GM21528 (cell line): ENCODE results near the gene PHLPP2.

Source experiments
- ATAC-seq: cut with Tn5 transposase; IDR thresholded peaks from one replicate; pipeline ENCODE4 v1.9.1; 2021; ENCODE audit warnings: mild to moderate bottlenecking, moderate library complexity; ENCODE audit not compliant: unreplicated experiment, low FRiP score

Gene PHLPP2, protein sequence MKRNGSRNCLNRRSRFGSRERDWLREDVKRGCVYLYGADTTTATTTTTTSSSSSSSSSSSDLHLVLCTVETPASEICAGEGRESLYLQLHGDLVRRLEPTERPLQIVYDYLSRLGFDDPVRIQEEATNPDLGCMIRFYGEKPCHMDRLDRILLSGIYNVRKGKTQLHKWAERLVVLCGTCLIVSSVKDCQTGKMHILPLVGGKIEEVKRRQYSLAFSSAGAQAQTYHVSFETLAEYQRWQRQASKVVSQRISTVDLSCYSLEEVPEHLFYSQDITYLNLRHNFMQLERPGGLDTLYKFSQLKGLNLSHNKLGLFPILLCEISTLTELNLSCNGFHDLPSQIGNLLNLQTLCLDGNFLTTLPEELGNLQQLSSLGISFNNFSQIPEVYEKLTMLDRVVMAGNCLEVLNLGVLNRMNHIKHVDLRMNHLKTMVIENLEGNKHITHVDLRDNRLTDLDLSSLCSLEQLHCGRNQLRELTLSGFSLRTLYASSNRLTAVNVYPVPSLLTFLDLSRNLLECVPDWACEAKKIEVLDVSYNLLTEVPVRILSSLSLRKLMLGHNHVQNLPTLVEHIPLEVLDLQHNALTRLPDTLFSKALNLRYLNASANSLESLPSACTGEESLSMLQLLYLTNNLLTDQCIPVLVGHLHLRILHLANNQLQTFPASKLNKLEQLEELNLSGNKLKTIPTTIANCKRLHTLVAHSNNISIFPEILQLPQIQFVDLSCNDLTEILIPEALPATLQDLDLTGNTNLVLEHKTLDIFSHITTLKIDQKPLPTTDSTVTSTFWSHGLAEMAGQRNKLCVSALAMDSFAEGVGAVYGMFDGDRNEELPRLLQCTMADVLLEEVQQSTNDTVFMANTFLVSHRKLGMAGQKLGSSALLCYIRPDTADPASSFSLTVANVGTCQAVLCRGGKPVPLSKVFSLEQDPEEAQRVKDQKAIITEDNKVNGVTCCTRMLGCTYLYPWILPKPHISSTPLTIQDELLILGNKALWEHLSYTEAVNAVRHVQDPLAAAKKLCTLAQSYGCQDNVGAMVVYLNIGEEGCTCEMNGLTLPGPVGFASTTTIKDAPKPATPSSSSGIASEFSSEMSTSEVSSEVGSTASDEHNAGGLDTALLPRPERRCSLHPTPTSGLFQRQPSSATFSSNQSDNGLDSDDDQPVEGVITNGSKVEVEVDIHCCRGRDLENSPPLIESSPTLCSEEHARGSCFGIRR (N-terminal part only)

DNA sequence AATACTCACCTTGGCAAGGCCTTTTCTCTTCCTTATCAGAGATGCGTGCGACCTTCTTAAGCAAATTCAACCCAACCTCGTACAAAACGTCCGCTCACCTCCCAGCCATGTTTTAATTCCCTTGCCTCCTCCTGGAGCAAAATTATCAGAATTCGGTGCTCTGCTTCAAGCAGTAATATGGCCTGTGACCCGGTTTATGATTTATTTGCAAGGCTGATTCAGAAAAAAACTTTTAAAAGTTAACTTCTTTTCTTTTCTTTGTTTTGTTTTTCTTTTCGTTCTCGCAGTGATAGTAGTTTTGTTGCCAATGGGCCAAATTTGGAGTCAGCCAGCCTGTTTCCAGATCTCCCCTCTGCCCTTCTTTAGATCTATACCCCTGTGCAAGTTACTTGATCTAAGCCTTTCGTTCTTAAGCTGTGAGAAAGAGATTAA lies at the start of gene PHLPP2:
Gene PHLPP2, minus strand, starts transcription at position 382 of the 432 bp plus-strand sequence. CDS start 9,906 bp downstream, outside the sequence.
- no peak for ATAC-seq

GRCh38 chr16:71771571-71771970 lies 47.1 kb upstream of the PHLPP2 start:
- no peak for ATAC-seq

DNA sequence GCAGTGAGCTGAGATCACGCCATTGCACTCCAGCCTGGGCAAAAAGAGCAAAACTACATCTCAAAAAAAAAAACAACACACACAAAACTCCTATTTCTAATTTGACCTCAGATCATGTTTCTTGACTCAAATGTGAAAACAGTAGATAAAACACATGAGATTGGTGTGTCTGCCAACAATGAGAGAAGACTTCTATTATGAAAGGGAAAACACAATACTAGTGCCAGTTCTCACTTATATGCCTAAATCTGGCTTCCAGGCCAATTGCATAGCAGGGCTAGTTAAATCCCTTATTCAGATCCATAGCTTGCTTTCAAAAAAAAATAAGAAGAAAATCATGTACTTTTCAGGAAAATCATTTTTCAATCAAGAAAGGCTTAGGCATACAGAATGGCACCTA lies 44.7 kb upstream of the PHLPP2 start:
- ATAC-seq: no peak

DNA sequence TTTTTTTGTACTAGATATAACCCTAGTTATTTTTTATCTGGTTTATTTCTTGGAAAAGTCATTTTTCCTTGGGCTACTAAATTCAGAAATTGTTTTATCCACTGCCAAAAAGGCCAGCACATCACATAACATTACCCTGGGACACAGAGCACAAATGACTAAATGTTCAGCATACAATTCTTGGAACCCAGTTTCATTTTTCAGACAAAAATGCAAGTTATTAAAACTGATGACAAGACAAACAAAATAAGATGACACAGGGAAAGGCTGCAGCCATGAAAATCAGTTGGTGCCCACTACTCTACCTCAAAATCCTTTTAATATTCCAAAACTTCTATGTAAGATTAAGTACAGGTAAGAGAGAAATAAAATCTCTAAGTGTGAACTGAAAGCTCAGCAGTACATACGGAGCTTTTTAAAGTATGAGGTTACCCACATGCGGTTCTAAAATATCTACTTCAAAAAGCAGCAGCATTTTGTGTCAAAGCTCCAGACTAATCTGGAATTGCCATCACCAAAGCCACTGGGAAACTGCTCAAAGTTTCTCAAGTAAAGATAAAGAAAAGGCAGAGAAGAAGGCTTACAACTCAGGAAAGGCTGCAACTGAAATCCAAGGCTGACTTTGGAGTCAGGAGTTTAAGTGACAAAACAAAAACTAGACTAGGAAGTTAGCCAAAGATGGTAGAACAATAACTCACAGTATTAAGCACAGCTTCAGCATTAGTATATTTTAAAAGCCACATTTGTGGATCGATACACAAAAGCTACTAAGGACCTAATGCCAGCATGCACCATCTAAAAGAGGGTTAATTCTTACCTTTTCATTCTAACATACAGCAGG lies 42.8 kb upstream of the PHLPP2 start:
- no peak for ATAC-seq

DNA sequence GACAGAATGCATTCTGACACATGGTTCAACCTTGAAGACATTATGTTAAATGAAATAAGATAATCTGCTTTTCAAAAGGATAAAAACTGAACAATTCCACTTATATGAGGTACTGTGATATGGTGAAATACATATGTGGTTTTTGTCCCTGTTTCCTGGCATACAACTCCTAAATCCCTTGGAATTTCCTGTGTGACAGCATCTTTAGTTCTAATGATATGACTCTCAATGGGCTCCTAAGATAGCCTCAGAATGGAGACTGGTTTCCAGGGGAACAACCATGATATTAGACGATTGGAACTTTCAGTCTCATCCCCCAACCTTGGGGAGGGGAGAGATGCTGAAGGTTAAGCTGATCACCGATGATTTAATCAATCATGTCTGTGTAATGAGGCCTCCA lies 37.7 kb upstream of the PHLPP2 start:
- ATAC-seq: no peak

GRCh38 chr16:71761097-71761496 lies 36.6 kb upstream of the PHLPP2 start:
- no peak for ATAC-seq

DNA sequence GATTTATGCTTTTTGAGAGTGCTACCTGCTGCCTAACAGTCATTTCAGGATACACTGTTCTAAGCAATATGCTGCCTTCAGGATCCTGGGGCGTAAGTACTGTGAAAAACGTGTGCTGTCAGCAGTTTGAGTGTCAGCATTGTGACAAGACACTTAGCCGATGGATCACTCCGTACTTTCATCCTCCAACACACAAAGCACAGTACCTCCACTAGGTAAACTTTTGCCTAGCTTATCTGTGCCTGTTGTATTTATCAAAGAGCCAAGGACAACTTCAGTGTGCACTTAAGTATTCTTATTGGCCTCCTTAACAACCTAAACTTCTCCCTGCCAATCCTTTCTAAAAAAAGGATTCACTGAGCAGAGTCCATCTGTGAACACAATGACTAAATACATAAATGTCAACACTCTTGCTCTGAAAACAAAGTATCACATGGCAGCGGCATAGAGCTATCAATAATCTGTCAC lies 33.8 kb upstream of the PHLPP2 start:
- ATAC-seq: no peak

- no peak for ATAC-seq
Measured at GRCh38 chr16:71754652-71755051, 30.2 kb upstream of the PHLPP2 start.

DNA sequence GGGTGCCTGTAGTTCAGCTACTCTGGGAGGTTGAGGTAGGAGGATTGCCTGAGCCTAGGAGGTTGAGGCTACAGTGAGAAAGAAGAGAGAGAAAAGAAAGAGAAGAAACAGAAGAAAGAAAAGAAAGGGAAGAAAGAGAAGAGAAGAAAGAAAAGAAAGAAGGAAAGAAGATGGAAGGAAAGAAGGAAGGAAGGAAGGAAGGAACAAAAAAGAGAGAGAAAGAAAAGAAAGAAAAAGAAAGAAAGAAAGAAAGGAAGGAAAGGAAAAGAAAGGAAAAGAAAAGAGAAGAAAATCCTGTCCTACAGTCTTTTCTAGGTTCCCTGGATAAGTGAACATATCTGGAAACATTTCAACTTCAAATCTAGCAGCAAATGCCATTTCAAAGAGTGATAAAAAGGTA lies 29.6 kb upstream of the PHLPP2 start:
- no peak for ATAC-seq

- ATAC-seq: no peak
Measured at GRCh38 chr16:71748226-71748625, 23.7 kb upstream of the PHLPP2 start.

GRCh38 chr16:71746442-71747046 lies 22.0 kb upstream of the PHLPP2 start:
- no peak for ATAC-seq

- no peak for ATAC-seq
Measured at GRCh38 chr16:71738855-71739254, 14.4 kb upstream of the PHLPP2 start.

- ATAC-seq: no peak
Measured at GRCh38 chr16:71737501-71737900, 13.0 kb upstream of the PHLPP2 start.

DNA sequence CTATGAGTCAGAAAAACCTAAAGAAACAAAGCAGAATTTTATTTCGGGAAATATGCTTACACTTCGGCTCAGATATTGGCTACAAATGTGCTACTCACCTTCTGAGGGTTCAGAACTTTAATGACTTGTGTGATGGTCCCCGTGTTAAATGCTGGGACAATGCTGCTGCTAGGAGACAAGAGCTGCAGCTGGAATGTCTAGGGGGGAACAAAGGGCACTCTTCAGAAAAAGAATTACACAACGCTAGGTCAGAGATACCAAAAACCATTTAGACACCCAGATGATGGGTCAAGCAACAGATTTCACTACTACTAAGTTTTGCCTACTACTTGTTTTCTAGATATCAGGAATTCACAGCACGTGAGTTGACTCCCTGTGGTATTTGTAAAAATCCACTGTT lies 10.0 kb upstream of the PHLPP2 start:
- no peak for ATAC-seq

- ATAC-seq: no peak
Measured at GRCh38 chr16:71732587-71732986, 8.1 kb upstream of the PHLPP2 start.

DNA sequence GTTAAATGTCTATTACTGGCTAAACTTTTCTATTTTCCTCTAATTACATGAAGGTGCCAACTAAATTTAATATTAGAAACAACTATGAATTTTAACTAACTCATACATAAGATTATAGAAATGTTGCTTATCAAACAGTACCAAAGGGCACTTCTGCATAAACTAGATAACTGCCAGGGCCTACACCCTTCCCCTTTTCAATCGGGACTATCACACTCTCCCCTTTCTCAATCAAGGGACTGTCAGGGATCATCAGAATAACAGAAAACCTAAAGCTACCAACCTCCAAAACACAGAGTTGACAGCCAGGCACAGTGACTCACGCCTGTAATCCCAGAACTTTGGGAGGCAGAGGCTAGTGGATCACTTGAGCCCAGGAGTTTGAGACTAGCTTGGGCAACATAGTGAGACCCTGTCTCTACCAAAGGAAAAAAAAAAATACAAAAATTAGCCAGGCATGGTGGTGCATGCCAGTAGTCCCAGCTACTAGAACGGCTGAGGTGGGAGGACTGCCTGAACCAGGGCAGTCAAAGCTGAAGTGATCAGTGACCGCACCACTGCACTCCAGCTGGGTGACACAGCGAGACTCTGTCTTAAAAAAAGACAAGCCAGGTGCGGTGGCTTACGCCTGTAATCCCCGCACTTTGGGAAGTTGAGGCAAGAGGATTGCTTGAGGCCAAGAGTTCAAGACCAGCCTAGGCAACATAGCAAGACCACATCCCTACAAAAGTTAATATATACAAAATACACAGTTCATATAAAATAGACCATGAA lies 3.2 kb upstream of the PHLPP2 start:
- no peak for ATAC-seq

GRCh38 chr16:71726476-71727315 lies 2.2 kb upstream of the PHLPP2 start:
- ATAC-seq: no peak
